Dedifferentiated amniotic fluid mesenchymal stem cell (primary cell): ENCODE results near the gene PRXL2A.
"Not testable (repeated sequence)": the region's sequence is repeated elsewhere in the genome, so short reads cannot be mapped to it uniquely, and the experiment has no call there.

Source experiments
- DNase-seq: peaks from one replicate; pipeline ENCODE4 v3.0.0-alpha.2; 2016; ENCODE audit errors: extremely low spot score

The PRXL2A gene

GRCh38 chr10:80411267-80411668 lies 2.9 kb downstream of the PRXL2A start:
- DNase-seq: no peak

GRCh38 chr10:80411681-80412220 lies 3.4 kb downstream of the PRXL2A start:
- no peak for DNase-seq

- no peak for DNase-seq
These were observed 4.1 kb downstream of the PRXL2A start for GRCh38 chr10:80412486-80412885.

GRCh38 chr10:80413271-80413996 lies 5.1 kb downstream of the PRXL2A start:
- peak; percentile 65 for DNase-seq

GRCh38 chr10:80414142-80414895 lies 6.0 kb downstream of the PRXL2A start:
- DNase-seq: no peak

- no peak for DNase-seq
These were observed 7.6 kb downstream of the PRXL2A start for GRCh38 chr10:80415734-80416478.

GRCh38 chr10:80416479-80417098 lies 8.2 kb downstream of the PRXL2A start:
- DNase-seq: no peak

GRCh38 chr10:80417256-80417655 lies 8.9 kb downstream of the PRXL2A start:
- not testable (repeated sequence) for DNase-seq

GRCh38 chr10:80421050-80421706 lies 12.8 kb downstream of the PRXL2A start:
- no peak for DNase-seq

- DNase-seq: no peak
These were observed 13.6 kb downstream of the PRXL2A start for GRCh38 chr10:80421707-80422536.

- DNase-seq: no peak
These were observed 17.6 kb downstream of the PRXL2A start for GRCh38 chr10:80425901-80426300.

- no peak for DNase-seq
These were observed 19.2 kb downstream of the PRXL2A start for GRCh38 chr10:80427541-80427940.

GRCh38 chr10:80429521-80429973 lies 21.2 kb downstream of the PRXL2A start:
- DNase-seq: no peak

- DNase-seq: no peak
These were observed 24.8 kb downstream of the PRXL2A start for GRCh38 chr10:80433134-80433533.

GRCh38 chr10:80436446-80437098 lies 28.2 kb downstream of the PRXL2A start:
- DNase-seq: no peak

GRCh38 chr10:80437227-80437626 lies 28.9 kb downstream of the PRXL2A start:
- no peak for DNase-seq

GRCh38 chr10:80441831-80442230 lies 33.5 kb downstream of the PRXL2A start:
- no peak for DNase-seq

GRCh38 chr10:80442879-80443278 lies 34.5 kb downstream of the PRXL2A start:
- DNase-seq: no peak

- no peak for DNase-seq
These were observed 35.2 kb downstream of the PRXL2A start for GRCh38 chr10:80443531-80443974.

GRCh38 chr10:80444124-80444523 lies 35.8 kb downstream of the PRXL2A start:
- no peak for DNase-seq
